MG63 (cell line): ENCODE results near the gene FNDC1. TPM values are rescaled to one million over a fixed set of nuclear protein-coding genes. Genes with fewer than 3 reads are reported as not detected.

Experiments
- DNase-seq: peaks from one replicate; pipeline ENCODE4 v3.0.0-alpha.2; 2020
- H3K27me3 ChIP-seq: fragments of 250-450 bp; sonication (Bioruptor Pico); 2 replicates; pipeline ENCODE4 v1.5.1; 2020; ENCODE audit warnings: mild to moderate bottlenecking, moderate library complexity
- H3K36me3 ChIP-seq: fragments of 250-450 bp; sonication (Bioruptor Pico); 2 replicates; pipeline ENCODE4 v1.5.1; 2020; ENCODE audit warnings: mild to moderate bottlenecking, moderate library complexity
- H3K4me3 ChIP-seq: fragments of 250-450 bp; sonication (Bioruptor Pico); 2 replicates; pipeline ENCODE4 v1.5.1; 2020; ENCODE audit warnings: mild to moderate bottlenecking, moderate library complexity
- H3K9me3 ChIP-seq: fragments of 250-450 bp; sonication (Bioruptor Pico); 2 replicates; pipeline ENCODE4 v1.5.1; 2020; ENCODE audit warnings: mild to moderate bottlenecking, moderate library complexity
- total RNA-seq: library from RNA; depleted of rRNA; stranded (reverse); fragments of >200 nt; shearing (Covaris generic); gene quantifications from 2 replicates; pipeline ENCODE4 v1.2.3, GENCODE V29; 2014; ENCODE audit warnings: low replicate concordance; rRNA removed

The FNDC1 gene
- total RNA-seq, 1 experiment from 2014 or later: not detected

DNA sequence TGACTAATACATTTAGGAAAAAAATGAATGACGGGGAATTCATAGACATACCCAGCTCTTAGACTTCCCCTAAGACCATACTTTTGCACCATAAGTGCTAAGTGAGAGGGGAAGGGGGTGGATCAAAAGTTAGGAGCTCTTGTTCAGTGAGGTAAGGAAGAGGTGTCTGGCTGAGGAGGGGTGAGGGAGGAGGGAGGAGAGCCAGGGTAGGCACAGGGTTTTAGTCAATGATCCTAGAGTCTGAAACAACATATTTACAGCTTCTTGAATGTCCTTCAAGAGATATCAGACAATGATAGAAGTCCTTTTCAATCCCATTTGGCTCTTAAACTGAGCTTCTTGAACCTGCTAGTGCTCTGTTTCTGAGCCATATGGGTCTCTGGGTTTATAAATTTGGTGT is 135.4 kb downstream of the FNDC1 start:
- DNase-seq: no peak
- Histone ChIP-seq H3K4me3 (no peak overlapping the region), H3K9me3 (no peaks in the 10 kb centered on the region), H3K36me3 (no peaks in the 10 kb centered on the region), H3K27me3 (no peaks in the 10 kb centered on the region)

GRCh38 chr6:159305159-159305558 is 136.0 kb downstream of the FNDC1 start:
- Histone ChIP-seq H3K27me3 (no peaks in the 10 kb centered on the region), H3K4me3 (no peak overlapping the region), H3K9me3 (no peaks in the 10 kb centered on the region), H3K36me3 (no peaks in the 10 kb centered on the region)
- no peak for DNase-seq

DNA sequence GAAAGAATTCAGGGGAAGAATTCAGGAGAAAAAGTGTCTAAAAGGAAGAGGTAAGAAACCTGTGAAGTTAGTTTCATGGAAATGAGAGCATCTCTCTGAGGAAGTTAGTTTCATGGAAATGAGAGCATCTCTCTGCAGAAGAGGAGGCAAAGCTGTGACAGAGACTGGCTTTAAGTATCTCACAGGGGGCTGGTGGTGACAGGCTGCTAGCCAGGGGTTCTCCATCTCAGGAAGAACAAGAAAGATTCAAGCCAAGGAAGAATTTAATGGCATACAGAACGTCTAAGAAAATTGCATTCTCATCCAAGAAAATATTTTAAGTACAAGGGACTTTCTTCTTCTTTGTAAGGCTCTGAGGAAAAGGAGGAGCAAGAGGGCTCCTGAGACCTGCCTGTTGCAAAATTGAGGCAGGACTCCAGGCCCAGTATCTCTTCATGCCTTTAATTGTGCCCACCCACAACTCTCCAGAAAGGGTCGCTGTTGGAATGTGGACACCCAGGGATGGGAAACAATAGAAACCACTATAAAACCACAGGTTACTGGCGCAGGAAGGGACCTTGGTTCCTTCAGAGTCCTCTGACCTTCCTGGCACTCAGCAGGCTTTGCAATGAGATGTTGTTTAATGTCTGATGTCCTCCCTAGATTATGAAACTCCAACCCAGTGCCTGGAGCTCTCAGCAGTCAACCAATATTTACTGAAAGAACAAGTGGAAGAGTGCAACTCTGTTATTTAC is 136.8 kb downstream of the FNDC1 start:
- no peak overlapping the region for H3K4me3 ChIP-seq
- no peaks in the 10 kb centered on the region for H3K9me3 ChIP-seq
- H3K36me3 ChIP-seq: no peaks in the 10 kb centered on the region
- no peaks in the 10 kb centered on the region for H3K27me3 ChIP-seq
- DNase-seq: no peak

DNA sequence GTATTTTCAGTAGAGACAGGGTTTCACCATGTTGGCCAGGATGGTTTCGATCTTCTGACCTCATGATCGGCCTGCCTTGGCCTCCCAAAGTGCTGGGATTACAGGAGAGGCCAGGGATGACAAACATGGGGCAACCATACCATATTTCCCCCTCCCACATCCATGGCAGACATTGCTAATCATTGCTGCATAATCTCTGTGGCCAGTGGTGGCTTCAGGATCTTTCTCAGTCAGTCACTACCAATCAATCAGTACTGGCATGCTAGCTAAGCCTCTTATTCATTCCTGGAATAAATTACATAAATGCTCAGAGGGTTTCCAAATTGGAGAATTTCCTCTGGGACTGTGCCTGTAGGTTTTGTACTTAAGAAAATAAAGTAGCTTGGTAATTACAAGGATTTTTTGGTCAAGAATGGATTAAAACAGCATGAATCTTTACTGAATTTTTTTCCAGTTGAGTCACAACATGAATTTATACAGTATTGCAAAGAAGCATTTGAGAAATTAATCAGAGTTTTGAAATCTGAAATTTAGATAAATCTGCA is 138.1 kb downstream of the FNDC1 start:
- H3K9me3 ChIP-seq: no peaks in the 10 kb centered on the region
- H3K27me3 ChIP-seq: no peaks in the 10 kb centered on the region
- H3K4me3 ChIP-seq: no peak overlapping the region
- H3K36me3 ChIP-seq: no peaks in the 10 kb centered on the region
- DNase-seq: no peak

- no peak for DNase-seq
- no peaks in the 10 kb centered on the region for H3K27me3 ChIP-seq
- no peaks in the 10 kb centered on the region for H3K36me3 ChIP-seq
- H3K9me3 ChIP-seq: no peaks in the 10 kb centered on the region
- no peak overlapping the region for H3K4me3 ChIP-seq
These were observed 139.0 kb downstream of the FNDC1 start for GRCh38 chr6:159308198-159308597.

DNA sequence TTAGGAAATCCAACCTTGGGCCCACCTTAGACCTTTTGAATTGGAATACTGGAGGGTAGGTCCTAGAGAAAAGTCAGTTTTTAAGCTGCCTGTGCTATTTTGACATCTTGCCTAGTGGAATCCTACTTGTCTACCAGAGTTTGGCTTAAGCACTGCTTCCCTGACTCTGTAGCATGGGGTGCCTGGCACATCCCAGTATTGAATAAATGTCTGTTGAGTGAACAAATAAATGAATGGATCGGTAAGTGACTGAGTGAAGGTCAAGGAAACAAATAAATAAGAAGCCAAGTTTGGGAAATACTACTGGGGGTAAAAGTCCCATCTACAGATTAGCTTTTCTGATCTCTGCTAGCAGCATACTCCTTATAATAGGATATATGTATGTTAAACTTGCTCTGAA is 140.5 kb downstream of the FNDC1 start:
- Histone ChIP-seq H3K27me3 (no peaks in the 10 kb centered on the region), H3K4me3 (no peak overlapping the region), H3K9me3 (no peaks in the 10 kb centered on the region), H3K36me3 (no peaks in the 10 kb centered on the region)
- no peak for DNase-seq

DNA sequence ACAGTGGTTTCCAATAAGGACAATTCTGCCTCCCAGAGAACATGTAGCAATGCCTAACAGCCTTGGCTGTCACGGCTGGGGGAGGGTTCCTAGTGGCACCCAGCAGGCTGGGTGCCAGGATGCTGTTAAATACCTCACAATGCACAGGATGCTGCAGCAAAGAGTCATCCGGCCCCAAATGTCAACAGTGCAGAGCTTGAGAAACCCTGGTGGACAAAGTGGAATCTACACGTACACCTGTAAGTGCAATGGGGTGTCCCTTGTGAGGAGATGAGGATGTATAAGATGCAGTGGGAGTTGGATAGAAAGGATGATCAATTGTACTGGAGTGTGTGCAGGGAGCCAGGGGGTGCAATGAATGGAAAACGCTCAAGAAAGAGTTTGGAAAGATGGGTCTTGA is 142.4 kb downstream of the FNDC1 start:
- Histone ChIP-seq H3K9me3 (no peaks in the 10 kb centered on the region), H3K36me3 (no peaks in the 10 kb centered on the region), H3K4me3 (no peak overlapping the region), H3K27me3 (no peaks in the 10 kb centered on the region)
- DNase-seq: peak; percentile 35

GRCh38 chr6:159312206-159312605 is 143.0 kb downstream of the FNDC1 start:
- no peaks in the 10 kb centered on the region for H3K9me3 ChIP-seq
- H3K27me3 ChIP-seq: no peaks in the 10 kb centered on the region
- DNase-seq: no peak

DNA sequence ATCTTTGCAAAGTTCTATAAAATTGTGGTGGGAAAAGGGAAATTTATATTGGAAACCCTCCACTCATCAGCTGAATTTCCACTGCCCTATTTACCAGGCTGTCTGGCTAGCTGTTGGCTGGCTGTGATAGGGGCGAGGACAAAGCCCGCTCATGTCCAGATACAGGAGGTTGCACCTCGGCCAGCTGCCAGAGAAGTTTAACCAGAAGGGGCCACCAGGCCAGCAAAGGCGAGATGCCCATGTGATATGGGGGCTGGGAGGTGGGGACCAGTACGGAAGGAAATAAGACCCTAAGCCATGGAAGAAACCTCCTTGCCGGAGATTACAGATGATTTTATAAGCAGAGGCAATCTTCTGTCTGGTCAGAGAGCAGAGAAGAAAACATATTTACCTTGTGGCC is 143.8 kb downstream of the FNDC1 start:
- no peaks in the 10 kb centered on the region for H3K27me3 ChIP-seq
- no peaks in the 10 kb centered on the region for H3K36me3 ChIP-seq
- H3K9me3 ChIP-seq: no peaks in the 10 kb centered on the region
- H3K4me3 ChIP-seq: no peak overlapping the region
- DNase-seq: no peak

More at GRCh38 chr6:159312206-159312605, 143.0 kb downstream of the FNDC1 start:
- Histone ChIP-seq H3K4me3 (no peak overlapping the region), H3K36me3 (no peaks in the 10 kb centered on the region)

DNA sequence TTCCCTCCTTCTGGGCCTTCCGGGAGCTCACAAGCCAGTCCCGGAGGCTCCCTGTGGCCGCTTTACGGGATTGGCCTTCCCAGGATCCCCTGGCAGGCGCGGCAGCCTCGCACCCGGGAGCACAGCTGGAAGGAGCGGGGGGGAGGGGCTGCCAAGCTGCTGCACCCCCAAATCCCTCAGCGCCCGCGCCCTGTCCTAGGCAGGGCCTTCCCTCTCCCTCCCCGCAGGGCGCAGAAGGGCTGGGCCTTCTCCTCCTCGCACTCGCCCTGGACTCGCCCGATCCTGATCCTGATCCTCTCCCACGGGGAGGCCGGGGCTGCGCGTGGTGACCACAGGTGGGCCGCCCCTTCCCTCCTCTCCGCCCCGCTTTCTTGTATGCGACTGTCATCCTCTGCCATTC is 146.4 kb downstream of the FNDC1 start:
- H3K27me3 ChIP-seq: peaks cover 3% of the 10 kb centered on the region; the same call in 1 of the 2 replicates
- DNase-seq: no peak

DNA sequence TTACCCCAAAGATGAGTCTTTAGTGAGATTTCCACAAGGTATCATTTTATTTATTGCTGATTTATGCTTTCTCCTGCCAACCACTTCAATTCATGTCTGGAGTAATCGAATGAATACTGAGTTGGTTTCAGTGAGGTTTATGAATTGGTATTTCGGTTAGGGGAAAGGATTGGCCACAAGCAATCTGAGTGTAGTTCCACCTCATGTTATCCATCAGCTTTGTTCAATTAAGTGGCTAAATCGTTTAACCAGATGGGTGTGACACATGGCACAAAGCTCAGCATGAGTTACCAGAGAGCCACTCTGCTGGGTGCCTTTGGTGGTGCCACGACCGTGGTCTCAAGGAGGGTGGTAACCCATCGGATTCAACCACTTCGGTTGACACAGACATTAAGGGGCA is 148.2 kb downstream of the FNDC1 start:
- DNase-seq: no peak
- H3K27me3 ChIP-seq: peaks cover 4% of the 10 kb centered on the region; the same call in 1 of the 2 replicates
- H3K9me3 ChIP-seq: no peaks in the 10 kb centered on the region
- H3K4me3 ChIP-seq: no peak overlapping the region
- no peaks in the 10 kb centered on the region for H3K36me3 ChIP-seq

More for the DNA sequence above, 146.4 kb downstream of the FNDC1 start:
- no peaks in the 10 kb centered on the region for H3K36me3 ChIP-seq
- H3K9me3 ChIP-seq: no peaks in the 10 kb centered on the region
- no peak overlapping the region for H3K4me3 ChIP-seq

GRCh38 chr6:159321267-159321666 is 152.1 kb downstream of the FNDC1 start:
- peaks cover 4% of the 10 kb centered on the region; the same call in 1 of the 2 replicates for H3K27me3 ChIP-seq
- H3K4me3 ChIP-seq: no peak overlapping the region
- no peak for DNase-seq
- no peaks in the 10 kb centered on the region for H3K36me3 ChIP-seq
- no peaks in the 10 kb centered on the region for H3K9me3 ChIP-seq

Other genes with a start within 250 kb of the FNDC1 start
- 1.5 and 1.7 TPM in 2 replicates for gene RSPH3, start 169.2 kb upstream of the FNDC1 start, total RNA-seq
- not detected in 2 replicates for gene TAGAP, start 124.4 kb upstream of the FNDC1 start, total RNA-seq